ENCODE results near the gene TP53.

Gene TP53

DNA sequence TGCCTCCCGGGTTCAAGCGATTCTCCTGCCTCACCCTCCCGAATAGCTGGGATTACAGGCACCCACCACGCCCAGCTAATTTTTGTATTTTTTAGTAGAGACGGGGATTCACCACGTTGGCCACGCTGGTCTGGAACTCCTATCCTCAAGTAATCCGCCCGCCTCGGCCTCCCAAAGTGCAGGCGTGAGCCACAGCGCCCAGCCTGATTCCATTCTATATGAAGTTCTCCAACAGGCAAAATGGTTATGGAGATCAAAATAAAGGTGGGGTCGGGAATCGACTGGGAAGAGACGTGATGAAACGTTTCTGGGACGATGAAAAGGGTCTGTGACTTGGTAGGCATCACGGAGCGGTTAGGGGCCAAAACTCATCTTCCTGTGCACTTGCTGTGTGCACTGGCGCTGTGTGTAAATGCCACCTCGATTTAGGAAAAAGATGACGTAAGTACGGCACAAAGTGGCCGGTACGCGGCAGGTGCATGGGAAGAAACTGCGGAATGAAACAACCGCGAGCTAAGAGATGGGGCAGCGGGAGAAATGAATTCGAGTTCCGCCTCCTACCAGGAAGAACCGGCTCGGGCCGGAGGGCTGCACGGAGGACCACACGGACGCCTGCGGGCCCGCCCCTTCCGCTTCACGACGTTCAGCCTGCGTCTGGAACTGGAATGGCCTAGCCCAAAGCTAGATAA is 1.6 kb downstream of the TP53 start:
- TF ChIP-seq, protein P1, sequence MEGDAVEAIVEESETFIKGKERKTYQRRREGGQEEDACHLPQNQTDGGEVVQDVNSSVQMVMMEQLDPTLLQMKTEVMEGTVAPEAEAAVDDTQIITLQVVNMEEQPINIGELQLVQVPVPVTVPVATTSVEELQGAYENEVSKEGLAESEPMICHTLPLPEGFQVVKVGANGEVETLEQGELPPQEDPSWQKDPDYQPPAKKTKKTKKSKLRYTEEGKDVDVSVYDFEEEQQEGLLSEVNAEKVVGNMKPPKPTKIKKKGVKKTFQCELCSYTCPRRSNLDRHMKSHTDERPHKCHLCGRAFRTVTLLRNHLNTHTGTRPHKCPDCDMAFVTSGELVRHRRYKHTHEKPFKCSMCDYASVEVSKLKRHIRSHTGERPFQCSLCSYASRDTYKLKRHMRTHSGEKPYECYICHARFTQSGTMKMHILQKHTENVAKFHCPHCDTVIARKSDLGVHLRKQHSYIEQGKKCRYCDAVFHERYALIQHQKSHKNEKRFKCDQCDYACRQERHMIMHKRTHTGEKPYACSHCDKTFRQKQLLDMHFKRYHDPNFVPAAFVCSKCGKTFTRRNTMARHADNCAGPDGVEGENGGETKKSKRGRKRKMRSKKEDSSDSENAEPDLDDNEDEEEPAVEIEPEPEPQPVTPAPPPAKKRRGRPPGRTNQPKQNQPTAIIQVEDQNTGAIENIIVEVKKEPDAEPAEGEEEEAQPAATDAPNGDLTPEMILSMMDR (IDR thresholded peaks at IDR 0.05; ENCODE audit: control insufficient read depth, extremely low read depth, insufficient read depth), result no peak
- H3K4me3 ChIP-seq (ENCODE audit: low read depth, low read length), result peak overlapping the region; percentile 95
- DNase-seq (ENCODE audit: low read depth), result peak; percentile 85

DNA sequence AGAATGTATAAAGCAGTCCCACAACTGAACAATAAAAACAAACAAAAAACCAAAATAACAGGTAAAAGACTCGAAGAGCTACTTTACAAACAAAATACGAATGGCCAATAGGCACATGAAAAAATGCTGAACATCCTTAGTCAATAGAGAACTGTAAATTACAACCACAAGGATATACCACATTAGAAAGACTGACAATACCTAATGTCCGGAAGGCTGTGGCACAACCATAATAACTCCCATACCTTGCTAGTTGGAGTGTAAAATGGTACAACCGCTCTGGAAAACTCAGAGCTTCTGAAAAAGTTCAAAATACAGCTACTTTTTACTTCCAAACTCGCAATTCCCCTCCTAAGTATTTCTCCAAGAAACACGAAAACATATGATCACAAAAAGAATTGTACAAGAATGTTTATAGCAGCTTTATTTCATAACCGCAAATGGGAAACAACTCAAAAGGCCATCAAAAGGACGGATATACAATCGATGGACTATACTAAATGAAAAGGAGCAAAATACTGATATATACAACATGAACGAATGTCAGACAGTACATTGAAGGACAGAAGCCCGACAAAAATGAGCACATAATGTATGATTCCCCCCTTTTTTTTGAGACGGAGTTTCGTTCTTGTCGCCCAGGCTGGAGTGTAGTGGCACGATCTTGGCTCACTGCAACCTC is 2.3 kb downstream of the TP53 start:
- TF ChIP-seq, protein P1 (IDR thresholded peaks at IDR 0.05; ENCODE audit: control insufficient read depth, extremely low read depth, insufficient read depth), result no peak
- DNase-seq (ENCODE audit: low read depth), result no peak

DNA sequence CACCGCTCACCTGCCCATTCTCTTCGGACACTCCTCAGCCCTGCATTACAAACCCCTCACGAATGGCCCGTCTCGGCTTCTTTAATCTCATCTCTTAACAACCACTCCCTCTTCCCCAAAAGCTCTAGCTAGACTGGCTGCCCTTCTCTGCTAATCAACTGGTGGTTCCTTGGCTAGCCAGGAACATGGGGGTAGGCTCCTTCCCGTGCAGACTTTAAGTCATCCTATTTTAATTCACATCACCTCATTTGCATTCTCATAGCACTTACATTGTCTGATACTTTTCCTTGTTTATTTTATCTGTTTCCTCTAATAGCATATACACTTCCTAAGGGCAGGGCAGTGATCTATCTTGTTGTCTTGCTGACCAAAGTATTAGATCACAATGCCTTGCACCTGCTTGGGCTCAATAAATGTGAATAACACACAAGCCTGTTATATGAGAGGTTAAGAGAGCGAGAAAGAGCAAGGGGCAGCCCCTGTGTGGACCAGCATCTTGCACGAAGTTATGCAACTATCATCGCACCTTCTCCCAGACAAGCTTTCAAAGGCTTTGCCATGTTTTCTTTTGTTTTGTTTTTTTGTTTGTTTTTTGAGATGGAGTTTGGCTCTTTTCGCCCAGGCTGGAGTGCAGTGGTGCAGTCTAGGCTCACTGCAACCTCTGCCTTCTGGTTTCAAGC is 9.8 kb downstream of the TP53 start:
- no peak overlapping the region for H3K4me3 ChIP-seq (ENCODE audit: low read depth, low read length)
- DNase-seq (ENCODE audit: low read depth), result no peak
- TF ChIP-seq, protein P1 (IDR thresholded peaks at IDR 0.05; ENCODE audit: control insufficient read depth, extremely low read depth, insufficient read depth), result no peak

More for the DNA sequence above, 2.3 kb downstream of the TP53 start:
- H3K4me3 ChIP-seq (ENCODE audit: low read depth, low read length), result peak overlapping the region; percentile 95

DNA sequence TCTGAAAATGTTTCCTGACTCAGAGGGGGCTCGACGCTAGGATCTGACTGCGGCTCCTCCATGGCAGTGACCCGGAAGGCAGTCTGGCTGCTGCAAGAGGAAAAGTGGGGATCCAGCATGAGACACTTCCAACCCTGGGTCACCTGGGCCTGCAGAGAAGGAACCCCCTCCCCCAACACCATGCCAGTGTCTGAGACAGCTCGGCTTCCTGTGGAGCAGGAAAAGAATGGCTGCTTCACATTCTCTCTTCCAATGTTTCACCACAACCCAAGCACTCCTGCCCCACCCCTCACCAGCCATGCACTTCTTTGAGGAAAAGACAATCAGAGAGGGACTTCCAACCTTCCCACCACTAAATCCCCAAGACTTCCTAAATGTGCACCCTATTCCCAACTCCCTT is 10.8 kb downstream of the TP53 start:
- TF ChIP-seq, protein P1 (IDR thresholded peaks at IDR 0.05; ENCODE audit: control insufficient read depth, extremely low read depth, insufficient read depth), result no peak
- DNase-seq (ENCODE audit: low read depth), result no peak
- no peak overlapping the region for H3K4me3 ChIP-seq (ENCODE audit: low read depth, low read length)

DNA sequence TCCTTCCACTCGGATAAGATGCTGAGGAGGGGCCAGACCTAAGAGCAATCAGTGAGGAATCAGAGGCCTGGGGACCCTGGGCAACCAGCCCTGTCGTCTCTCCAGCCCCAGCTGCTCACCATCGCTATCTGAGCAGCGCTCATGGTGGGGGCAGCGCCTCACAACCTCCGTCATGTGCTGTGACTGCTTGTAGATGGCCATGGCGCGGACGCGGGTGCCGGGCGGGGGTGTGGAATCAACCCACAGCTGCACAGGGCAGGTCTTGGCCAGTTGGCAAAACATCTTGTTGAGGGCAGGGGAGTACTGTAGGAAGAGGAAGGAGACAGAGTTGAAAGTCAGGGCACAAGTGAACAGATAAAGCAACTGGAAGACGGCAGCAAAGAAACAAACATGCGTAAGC is 12.4 kb downstream of the TP53 start:
- H3K4me3 ChIP-seq (ENCODE audit: low read depth, low read length), result no peak overlapping the region
- TF ChIP-seq, protein P1 (IDR thresholded peaks at IDR 0.05; ENCODE audit: control insufficient read depth, extremely low read depth, insufficient read depth), result no peak
- no peak for DNase-seq (ENCODE audit: low read depth)

DNA sequence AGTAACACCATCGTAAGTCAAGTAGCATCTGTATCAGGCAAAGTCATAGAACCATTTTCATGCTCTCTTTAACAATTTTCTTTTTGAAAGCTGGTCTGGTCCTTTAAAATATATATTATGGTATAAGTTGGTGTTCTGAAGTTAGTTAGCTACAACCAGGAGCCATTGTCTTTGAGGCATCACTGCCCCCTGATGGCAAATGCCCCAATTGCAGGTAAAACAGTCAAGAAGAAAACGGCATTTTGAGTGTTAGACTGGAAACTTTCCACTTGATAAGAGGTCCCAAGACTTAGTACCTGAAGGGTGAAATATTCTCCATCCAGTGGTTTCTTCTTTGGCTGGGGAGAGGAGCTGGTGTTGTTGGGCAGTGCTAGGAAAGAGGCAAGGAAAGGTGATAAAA is 14.1 kb downstream of the TP53 start:
- no peak for DNase-seq (ENCODE audit: low read depth)
- TF ChIP-seq, protein P1 (IDR thresholded peaks at IDR 0.05; ENCODE audit: control insufficient read depth, extremely low read depth, insufficient read depth), result peak; percentile 51
- H3K4me3 ChIP-seq (ENCODE audit: low read depth, low read length), result no peak overlapping the region

All from LNCaP clone FGC (cell line).